ENCODE results near the gene CCNJ.

DNA sequence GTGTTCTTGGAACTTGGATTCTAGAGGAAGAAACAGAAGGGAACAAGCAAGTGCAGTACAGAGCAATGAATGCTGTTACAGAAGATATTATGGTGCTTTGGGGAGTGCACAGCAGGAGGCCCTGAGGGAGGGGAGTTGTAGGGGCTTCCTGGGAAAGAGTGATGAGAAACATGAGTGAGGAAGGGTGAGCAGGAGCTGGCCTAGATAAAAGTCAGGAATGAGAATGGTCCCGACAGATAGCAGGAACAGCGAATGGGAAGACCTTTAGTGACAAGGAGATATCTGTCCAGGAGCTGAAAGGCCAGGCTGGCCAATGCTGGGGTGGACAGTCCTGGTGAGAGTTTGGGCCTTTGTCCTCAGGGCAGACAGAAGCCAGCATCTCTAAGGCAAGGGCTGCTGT lies 20.6 kb upstream of the CCNJ start:
- TF ChIP-seq, protein P1, sequence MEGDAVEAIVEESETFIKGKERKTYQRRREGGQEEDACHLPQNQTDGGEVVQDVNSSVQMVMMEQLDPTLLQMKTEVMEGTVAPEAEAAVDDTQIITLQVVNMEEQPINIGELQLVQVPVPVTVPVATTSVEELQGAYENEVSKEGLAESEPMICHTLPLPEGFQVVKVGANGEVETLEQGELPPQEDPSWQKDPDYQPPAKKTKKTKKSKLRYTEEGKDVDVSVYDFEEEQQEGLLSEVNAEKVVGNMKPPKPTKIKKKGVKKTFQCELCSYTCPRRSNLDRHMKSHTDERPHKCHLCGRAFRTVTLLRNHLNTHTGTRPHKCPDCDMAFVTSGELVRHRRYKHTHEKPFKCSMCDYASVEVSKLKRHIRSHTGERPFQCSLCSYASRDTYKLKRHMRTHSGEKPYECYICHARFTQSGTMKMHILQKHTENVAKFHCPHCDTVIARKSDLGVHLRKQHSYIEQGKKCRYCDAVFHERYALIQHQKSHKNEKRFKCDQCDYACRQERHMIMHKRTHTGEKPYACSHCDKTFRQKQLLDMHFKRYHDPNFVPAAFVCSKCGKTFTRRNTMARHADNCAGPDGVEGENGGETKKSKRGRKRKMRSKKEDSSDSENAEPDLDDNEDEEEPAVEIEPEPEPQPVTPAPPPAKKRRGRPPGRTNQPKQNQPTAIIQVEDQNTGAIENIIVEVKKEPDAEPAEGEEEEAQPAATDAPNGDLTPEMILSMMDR (IDR thresholded peaks at IDR 0.05; ENCODE audit: insufficient read depth, low read depth, low read length): no peak
- no peak for TF ChIP-seq EZH2 (IDR thresholded peaks at IDR 0.05; ENCODE audit: insufficient read depth, low read length)
